IPS DF 4.7 (cell line): Measurements from ENCODE around the gene ZRSR2.
"Not testable (repeated sequence)": the region's sequence is repeated elsewhere in the genome, so short reads cannot be mapped to it uniquely, and the experiment has no call there.

Experiments used
- DNase-seq: peaks from one replicate; pipeline ENCODE4 v3.0.0-alpha.2; 2013; ENCODE audit warnings: low spot score; ENCODE audit errors: extremely low read depth

Gene ZRSR2

GRCh38 chrX:15790769-15791290 lies 546 bp downstream of the ZRSR2 start:
- no peak for DNase-seq

GRCh38 chrX:15797707-15798106 lies 7.4 kb downstream of the ZRSR2 start:
- DNase-seq, result no peak

- DNase-seq, result no peak
These were observed 14.3 kb downstream of the ZRSR2 start for GRCh38 chrX:15804563-15804962.

GRCh38 chrX:15808254-15808653 lies 18.0 kb downstream of the ZRSR2 start:
- DNase-seq, result no peak

GRCh38 chrX:15812192-15812938 lies 22.1 kb downstream of the ZRSR2 start:
- no peak for DNase-seq

- DNase-seq, result no peak
These were observed 23.1 kb downstream of the ZRSR2 start for GRCh38 chrX:15813416-15813815.

GRCh38 chrX:15814771-15815365 lies 24.6 kb downstream of the ZRSR2 start:
- no peak for DNase-seq

GRCh38 chrX:15815779-15816437 lies 25.6 kb downstream of the ZRSR2 start:
- no peak for DNase-seq

- no peak for DNase-seq
These were observed 26.1 kb downstream of the ZRSR2 start for GRCh38 chrX:15816438-15816809.

- no peak for DNase-seq
These were observed 26.6 kb downstream of the ZRSR2 start for GRCh38 chrX:15816886-15817285.

GRCh38 chrX:15820106-15821073 lies 30.1 kb downstream of the ZRSR2 start:
- no peak for DNase-seq

GRCh38 chrX:15822922-15823321 lies 32.6 kb downstream of the ZRSR2 start:
- DNase-seq, result no peak

- DNase-seq, result no peak
These were observed 35.7 kb downstream of the ZRSR2 start for GRCh38 chrX:15825936-15826335.

- DNase-seq, result no peak
These were observed 38.9 kb downstream of the ZRSR2 start for GRCh38 chrX:15829217-15829616.

GRCh38 chrX:15831347-15831746 lies 41.1 kb downstream of the ZRSR2 start:
- DNase-seq, result not testable (repeated sequence)

- DNase-seq, result no peak
These were observed 43.8 kb downstream of the ZRSR2 start for GRCh38 chrX:15834053-15834452.

GRCh38 chrX:15834827-15835595 lies 44.7 kb downstream of the ZRSR2 start:
- no peak for DNase-seq

GRCh38 chrX:15838017-15838416 lies 47.7 kb downstream of the ZRSR2 start:
- DNase-seq, result no peak

GRCh38 chrX:15841853-15842516 lies 51.7 kb downstream of the ZRSR2 start:
- DNase-seq, result no peak

- DNase-seq, result no peak
These were observed 53.7 kb downstream of the ZRSR2 start for GRCh38 chrX:15843960-15844359.
